Measurements from ENCODE around the gene ZNF580. TPM values are rescaled to one million over a fixed set of nuclear protein-coding genes. Genes with fewer than 3 reads are reported as not detected.

The ZNF580 gene
- total RNA-seq, 1 donor, result 6.5 TPM

DNA sequence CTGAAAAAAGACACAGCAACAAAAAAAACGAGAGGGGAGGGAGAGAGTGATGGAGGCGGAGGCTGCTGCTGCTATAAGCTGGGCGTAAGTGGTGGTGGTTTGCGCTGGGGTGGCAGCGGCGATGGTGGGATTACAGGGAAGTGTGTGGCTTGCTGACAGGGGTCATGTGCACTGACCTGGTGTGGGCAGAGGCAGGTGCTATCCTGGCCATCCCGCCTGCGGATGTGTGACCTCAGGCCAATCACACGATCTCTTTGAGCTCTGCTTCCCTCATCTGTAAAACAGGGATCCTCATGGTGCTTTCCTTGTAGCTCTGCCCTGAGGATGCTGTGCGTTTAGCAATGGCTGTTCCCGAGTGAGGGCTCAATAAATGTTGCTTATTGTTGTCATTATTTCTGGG lies 3.3 kb upstream of the ZNF580 start:
- H3K79me2 ChIP-seq (ENCODE audit: insufficient read depth, low read length), result peaks cover 45% of the 10 kb centered on the region
- H2AFZ ChIP-seq (ENCODE audit: low read length), result no peak overlapping the region
- H3K36me3 ChIP-seq (ENCODE audit: insufficient read depth, low read length), result no peaks in the 10 kb centered on the region
- DNase-seq (ENCODE audit: insufficient read length, low spot score, missing footprints), result peak; percentile 11
- H3K9me3 ChIP-seq (ENCODE audit: low read depth, low read length), result no peaks in the 10 kb centered on the region
- H3K4me2 ChIP-seq (ENCODE audit: insufficient read depth, low read length), result no peak overlapping the region
- no peaks in the 10 kb centered on the region for H3K27me3 ChIP-seq (ENCODE audit: insufficient read depth, low read length)
- H4K20me1 ChIP-seq (ENCODE audit: insufficient read depth, low read length), result peaks cover 7% of the 10 kb centered on the region
- H3K27ac ChIP-seq (ENCODE audit: low read depth, low read length), result no peak overlapping the region
- H3K4me1 ChIP-seq (ENCODE audit: insufficient read depth, low read length), result peaks cover 21% of the 10 kb centered on the region
- TF ChIP-seq CTCF (IDR thresholded peaks at IDR 0.05; ENCODE audit: extremely low read depth, low read depth, low read length), result no peak
- no peak overlapping the region for H3K4me3 ChIP-seq (ENCODE audit: insufficient read depth, low read length)

- no peak overlapping the region for H3K4me2 ChIP-seq (ENCODE audit: insufficient read depth, low read length)
- H3K27me3 ChIP-seq (ENCODE audit: insufficient read depth, low read length), result no peaks in the 10 kb centered on the region
- peak; percentile 51 for TF ChIP-seq CTCF (IDR thresholded peaks at IDR 0.05; ENCODE audit: extremely low read depth, low read depth, low read length)
- no peak overlapping the region for H2AFZ ChIP-seq (ENCODE audit: low read length)
- peaks cover 51% of the 10 kb centered on the region for H3K79me2 ChIP-seq (ENCODE audit: insufficient read depth, low read length)
- no peak overlapping the region for H3K4me3 ChIP-seq (ENCODE audit: insufficient read depth, low read length)
- H3K4me1 ChIP-seq (ENCODE audit: insufficient read depth, low read length), result peaks cover 28% of the 10 kb centered on the region
- no peaks in the 10 kb centered on the region for H3K9me3 ChIP-seq (ENCODE audit: low read depth, low read length)
- DNase-seq (ENCODE audit: insufficient read length, low spot score, missing footprints), result peak; percentile 82
- no peak overlapping the region for H3K27ac ChIP-seq (ENCODE audit: low read depth, low read length)
- H4K20me1 ChIP-seq (ENCODE audit: insufficient read depth, low read length), result peaks cover 7% of the 10 kb centered on the region
- H3K36me3 ChIP-seq (ENCODE audit: insufficient read depth, low read length), result no peaks in the 10 kb centered on the region
Observed at GRCh38 chr19:55638864-55639359, 1.9 kb upstream of the ZNF580 start.

GRCh38 chr19:55640043-55640576 lies 692 bp upstream of the ZNF580 start:
- peaks cover 9% of the 10 kb centered on the region for H3K36me3 ChIP-seq (ENCODE audit: insufficient read depth, low read length)
- H3K4me3 ChIP-seq (ENCODE audit: insufficient read depth, low read length), result peak overlapping the region; percentile 85
- H4K20me1 ChIP-seq (ENCODE audit: insufficient read depth, low read length), result peaks cover 7% of the 10 kb centered on the region
- H2AFZ ChIP-seq (ENCODE audit: low read length), result peak overlapping the region; percentile 81
- DNase-seq (ENCODE audit: insufficient read length, low spot score, missing footprints), result peak; percentile 96
- peak overlapping the region; percentile 98 for H3K4me2 ChIP-seq (ENCODE audit: insufficient read depth, low read length)
- peak overlapping the region; percentile 80 for H3K27ac ChIP-seq (ENCODE audit: low read depth, low read length)
- peaks cover 37% of the 10 kb centered on the region for H3K4me1 ChIP-seq (ENCODE audit: insufficient read depth, low read length)
- no peaks in the 10 kb centered on the region for H3K27me3 ChIP-seq (ENCODE audit: insufficient read depth, low read length)
- peaks cover 58% of the 10 kb centered on the region for H3K79me2 ChIP-seq (ENCODE audit: insufficient read depth, low read length)
- TF ChIP-seq CTCF (IDR thresholded peaks at IDR 0.05; ENCODE audit: extremely low read depth, low read depth, low read length), result peak; percentile 54
- H3K9me3 ChIP-seq (ENCODE audit: low read depth, low read length), result no peaks in the 10 kb centered on the region

GRCh38 chr19:55641426-55642152 lies 787 bp downstream of the ZNF580 start:
- H3K4me3 ChIP-seq (ENCODE audit: insufficient read depth, low read length), result peak overlapping the region; percentile 85
- peaks cover 25% of the 10 kb centered on the region for H3K4me1 ChIP-seq (ENCODE audit: insufficient read depth, low read length)
- peak overlapping the region; percentile 98 for H3K4me2 ChIP-seq (ENCODE audit: insufficient read depth, low read length)
- H3K9me3 ChIP-seq (ENCODE audit: low read depth, low read length), result no peaks in the 10 kb centered on the region
- H3K36me3 ChIP-seq (ENCODE audit: insufficient read depth, low read length), result peaks cover 15% of the 10 kb centered on the region
- H3K27ac ChIP-seq (ENCODE audit: low read depth, low read length), result peak overlapping the region; percentile 61
- H3K79me2 ChIP-seq (ENCODE audit: insufficient read depth, low read length), result peaks cover 50% of the 10 kb centered on the region
- DNase-seq (ENCODE audit: insufficient read length, low spot score, missing footprints), result peak; percentile 78
- no peaks in the 10 kb centered on the region for H3K27me3 ChIP-seq (ENCODE audit: insufficient read depth, low read length)
- H2AFZ ChIP-seq (ENCODE audit: low read length), result peak overlapping the region; percentile 22
- no peaks in the 10 kb centered on the region for H4K20me1 ChIP-seq (ENCODE audit: insufficient read depth, low read length)
- no peak for TF ChIP-seq CTCF (IDR thresholded peaks at IDR 0.05; ENCODE audit: extremely low read depth, low read depth, low read length)
